IMR-90 (cell line): ENCODE measurements around the gene BCAS3. TPM values are rescaled to one million over a fixed set of nuclear protein-coding genes. Genes with fewer than 3 reads are reported as not detected.

Experiments
- ATAC-seq: fragments of 200-7000 bp; cut with Tn5 transposase; 2 replicates; pipeline ENCODE4 v1.9.1; 2020; ENCODE audit warnings: low read depth, mild to moderate bottlenecking, moderate library complexity
- BruUV-seq: library from RNA; stranded (reverse); fragments of 400-500 nt; replicated peaks from 2 replicates; lab custom pipeline; 2021; lab: Mats Ljungman, UMichigan
- CTCF ChIA-PET: fragments of 300-600 bp; formaldehyde crosslinking; extraction: SDS; loops from one replicate; lab custom pipeline; 2021; ENCODE audit warnings: antibody characterized with exemption; lab: Yijun Ruan, JAX
- POLR2A ChIA-PET: fragments of 300-600 bp; sonication (Branson Sonifier 250); formaldehyde crosslinking; loops from one replicate; lab custom pipeline; 2022; ENCODE audit warnings: antibody characterized with exemption; ENCODE audit not compliant: unreplicated experiment; lab: Charles Lee
- DNase-seq: peaks from one replicate; pipeline ENCODE4 v3.0.0; 2013
- H2AFZ ChIP-seq: replicated peaks from 2 replicates; pipeline ENCODE3; 2013; ENCODE audit warnings: low read length, mild to moderate bottlenecking; ENCODE audit not compliant: poor library complexity
- H2AK5ac ChIP-seq: 2 replicates; pipeline ENCODE4 v1.6.1; 2013; ENCODE audit warnings: low read depth, low read length, inconsistent platforms
- H2AK9ac ChIP-seq: replicated peaks from 2 replicates; pipeline ENCODE3; 2013; ENCODE audit warnings: mild to moderate bottlenecking, low read depth, low read length, moderate library complexity; ENCODE audit not compliant: poor library complexity
- H2BK120ac ChIP-seq: 2 replicates; pipeline ENCODE4 v1.6.1; 2013; ENCODE audit warnings: low read depth, low read length, inconsistent platforms
- H2BK15ac ChIP-seq: 3 replicates; pipeline ENCODE4 v1.6.1; 2013; ENCODE audit warnings: low read depth, low read length, inconsistent platforms
- H2BK20ac ChIP-seq: 2 replicates; pipeline ENCODE4 v1.6.1; 2013; ENCODE audit warnings: low read depth, mild to moderate bottlenecking, inconsistent platforms, low read length, moderate library complexity
- H2BK5ac ChIP-seq: 2 replicates; pipeline ENCODE4 v1.6.1; 2013; ENCODE audit warnings: mild to moderate bottlenecking, low read depth, low read length, inconsistent platforms; ENCODE audit not compliant: poor library complexity, severe bottlenecking
- H3K14ac ChIP-seq: replicated peaks from 2 replicates; pipeline ENCODE4 v1.6.1; 2013; ENCODE audit warnings: low read depth, low read length, inconsistent platforms
- H3K18ac ChIP-seq: 2 replicates; pipeline ENCODE4 v1.6.1; 2013; ENCODE audit warnings: low read depth, low read length, control low read depth
- H3K23ac ChIP-seq: 2 replicates; pipeline ENCODE4 v1.6.1; 2013; ENCODE audit warnings: low read depth, low read length, inconsistent platforms
- H3K27ac ChIP-seq: 2 replicates; pipeline ENCODE4 v1.5.1; 2013; ENCODE audit warnings: mild to moderate bottlenecking, control low read depth, low read length; ENCODE audit not compliant: insufficient read depth
- H3K27me3 ChIP-seq: 2 replicates; pipeline ENCODE4 v1.6.1; 2013; ENCODE audit warnings: low read length; ENCODE audit not compliant: control insufficient read depth, insufficient read depth
- H3K36me3 ChIP-seq: 2 replicates; pipeline ENCODE4 v1.6.1; 2013; ENCODE audit warnings: low read length, mixed read lengths; ENCODE audit not compliant: control insufficient read depth, insufficient read depth
- H3K4ac ChIP-seq: 2 replicates; pipeline ENCODE4 v1.6.1; 2013; ENCODE audit warnings: low read depth, low read length, inconsistent platforms
- H3K4me1 ChIP-seq: 2 replicates; pipeline ENCODE4 v1.6.1; 2013; ENCODE audit warnings: low read length, mixed read lengths; ENCODE audit not compliant: control insufficient read depth, insufficient read depth
- H3K4me2 ChIP-seq: 2 replicates; pipeline ENCODE4 v1.6.1; 2013; ENCODE audit warnings: low read depth, mild to moderate bottlenecking, control low read depth, low read length, moderate library complexity
- H3K4me3 ChIP-seq: 2 replicates; pipeline ENCODE4 v1.5.1; 2013; ENCODE audit warnings: low read depth, mild to moderate bottlenecking, control low read depth, low read length, moderate library complexity; ENCODE audit not compliant: insufficient read depth
- H3K56ac ChIP-seq: 2 replicates; pipeline ENCODE4 v1.6.1; 2013; ENCODE audit warnings: low read length, inconsistent platforms; ENCODE audit not compliant: insufficient read depth; ENCODE audit errors: extremely low read depth
- H3K79me1 ChIP-seq, 2 experiments: 2 replicates each; pipeline ENCODE4 v1.6.1; 2013; ENCODE audit warnings: low read length in 2 of 2, inconsistent platforms in 1 of 2, low read depth in 1 of 2
- H3K9ac ChIP-seq: 2 replicates; pipeline ENCODE4 v1.6.1; 2013; ENCODE audit warnings: low read depth, low read length, control low read depth
- H3K9me1 ChIP-seq: 2 replicates; pipeline ENCODE4 v1.6.1; 2013; ENCODE audit warnings: low read length, inconsistent platforms; ENCODE audit not compliant: insufficient read depth
- H3K9me3 ChIP-seq: 2 replicates; pipeline ENCODE4 v1.6.1; 2013; ENCODE audit warnings: low read length; ENCODE audit not compliant: control insufficient read depth, insufficient read depth
- H4K20me1 ChIP-seq: 2 replicates; pipeline ENCODE4 v1.6.1; 2013; ENCODE audit warnings: low read length, inconsistent platforms; ENCODE audit not compliant: insufficient read depth
- H4K5ac ChIP-seq: 2 replicates; pipeline ENCODE4 v1.6.1; 2013; ENCODE audit warnings: mild to moderate bottlenecking, low read depth, low read length, control low read depth
- H4K8ac ChIP-seq, 2 experiments: 2 replicates each; pipeline ENCODE4 v1.6.1; 2013; ENCODE audit warnings: low read depth in 2 of 2, low read length in 2 of 2, control low read depth in 1 of 2, inconsistent platforms in 1 of 2
- H4K91ac ChIP-seq: 2 replicates; pipeline ENCODE4 v1.6.1; 2013; ENCODE audit warnings: low read depth, low read length, inconsistent platforms; ENCODE audit not compliant: insufficient read depth
- CEBPB ChIP-seq: IDR thresholded peaks from 2 replicates; pipeline ENCODE4 v1.6.1; 2012; ENCODE audit warnings: low read depth, low read length, improper control_type of control experiment
- CHD1 ChIP-seq: IDR thresholded peaks from 2 replicates; pipeline ENCODE4 v1.6.1; 2012; ENCODE audit warnings: low read depth, low read length, improper control_type of control experiment
- ELK1 ChIP-seq: fragments of 150-350 bp; IDR thresholded peaks from 2 replicates; pipeline ENCODE4 v1.6.1; 2016; ENCODE audit warnings: low read depth, mild to moderate bottlenecking, low read length, moderate library complexity, borderline replicate concordance
- MAZ ChIP-seq: IDR thresholded peaks from 2 replicates; pipeline ENCODE4 v1.6.1; 2012; ENCODE audit warnings: low read depth, mild to moderate bottlenecking, low read length, improper control_type of control experiment, moderate library complexity, borderline replicate concordance
- MXI1 ChIP-seq: IDR thresholded peaks from 2 replicates; pipeline ENCODE4 v1.6.1; 2012; ENCODE audit warnings: low read depth, mild to moderate bottlenecking, low read length, moderate library complexity, borderline replicate concordance
- POLR2A ChIP-seq: IDR thresholded peaks from 2 replicates; pipeline ENCODE4 v1.6.1; 2012; ENCODE audit warnings: mild to moderate bottlenecking, low read depth, low read length
- SMC3 ChIP-seq: fragments of 150-350 bp; IDR thresholded peaks from 2 replicates; pipeline ENCODE4 v1.6.1; 2016; ENCODE audit warnings: low read depth, mild to moderate bottlenecking, antibody characterized with exemption, low read length, moderate library complexity
- USF2 ChIP-seq: fragments of 150-350 bp; IDR thresholded peaks from 2 replicates; pipeline ENCODE4 v1.6.1; 2017; ENCODE audit warnings: mild to moderate bottlenecking, antibody characterized with exemption, low read length, low read depth
- WGBS, 2 experiments: methylation state at CpG; one replicate each; pipeline versions ENCODE4 v1.1.5 to v1.1.7; 2013; ENCODE audit warnings: missing lambda C conversion rate in 2 of 2; ENCODE audit not compliant: insufficient read length in 1 of 2; ENCODE audit errors: extremely low coverage in 2 of 2; 5-methylcytosine and 5-hydroxymethylcytosine counted together
- dilution Hi-C: fragments of 300-500 bp; cut with HindIII; formaldehyde crosslinking; loops from one replicate; pipeline ENCODE4 v1.14.3; 2018; ENCODE audit warnings: low sequenced_read_pairs; ENCODE audit not compliant: unreplicated experiment
- in situ Hi-C: fragments of 300-500 bp; cut with MboI; formaldehyde crosslinking; loops from 3 replicates; pipeline ENCODE4 v1.14.3; 2019; ENCODE audit warnings: low sequenced_read_pairs, inconsistent platforms, mixed read lengths
- intact Hi-C: fragments of 100-400 bp; cut with micrococcal nuclease; formaldehyde crosslinking; loops from 2 replicates; pipeline ENCODE4 v1.10.0; 2022
- polyA plus RNA-seq, 3 experiments: library from polyadenylated mRNA; depleted of rRNA; stranded (reverse); fragments of >200 nt; gene quantifications; 2 replicates each; pipeline ENCODE4 v1.2.3, GENCODE V29; 2012; ENCODE audit warnings: low replicate concordance in 1 of 3
- total RNA-seq: library from RNA; depleted of rRNA; stranded (reverse); fragments of >200 nt; gene quantifications from 2 replicates; pipeline ENCODE4 v1.2.3, GENCODE V29; 2012

BCAS3 gene
- total and polyA plus RNA-seq, 2 of the 4 experiments (the other 2 are of a cell fraction): 6.3 to 27.1 TPM

GRCh38 chr17:61174310-61174709 is 496.7 kb downstream of the BCAS3 start:
- Histone ChIP-seq H2BK5ac (no peak overlapping the region), H3K9me3 (no peaks in the 10 kb centered on the region), H3K56ac (no peak overlapping the region), H4K5ac (no peak overlapping the region), H3K18ac (no peak overlapping the region), H3K79me1 (no peaks in the 10 kb centered on the region), H3K27ac (no peak overlapping the region), H2AFZ (no peak overlapping the region), H2BK15ac (no peak overlapping the region), H3K9me1 (no peaks in the 10 kb centered on the region), H3K36me3 (no peaks in the 10 kb centered on the region), H2BK120ac (no peak overlapping the region), H3K4ac (no peak overlapping the region), H3K27me3 (no peaks in the 10 kb centered on the region), H3K4me3 (no peak overlapping the region), H3K9ac (no peak overlapping the region), H2AK5ac (no peak overlapping the region), H4K91ac (no peak overlapping the region), H4K20me1 (no peaks in the 10 kb centered on the region), H3K14ac (no peak overlapping the region), H3K4me1 (no peaks in the 10 kb centered on the region), H3K4me2 (no peak overlapping the region), H3K23ac (no peak overlapping the region), H4K8ac (no peak overlapping the region), H2BK20ac (no peak overlapping the region), H2AK9ac (no peak overlapping the region)
- WGBS, 2 experiments: no CpG with 5 or more reads among the region's 1 CpG
- no peak for TF ChIP-seq CEBPB
- no peak for TF ChIP-seq MXI1
- TF ChIP-seq CHD1: no peak
- no peak for TF ChIP-seq POLR2A
- TF ChIP-seq USF2: no peak
- no peak for TF ChIP-seq ELK1
- no peak for TF ChIP-seq MAZ
- no peak for TF ChIP-seq SMC3
- POLR2A ChIA-PET: interaction anchor here (0.5 kb wide), 1 partner anchor 1126 kb away, joined by 3 read pairs; no protein-coding TSS in a partner anchor
- DNase-seq (no peak), ATAC-seq (no peak)
- CTCF ChIA-PET: no interaction called here
- dilution Hi-C loops: no loop called here
- intact Hi-C loops: no loop called here
- BruUV-seq: no TSS peak
- in situ Hi-C loops: no loop called here
